Measurements from ENCODE around the gene MYO15B. TPM values are rescaled to one million over a fixed set of nuclear protein-coding genes. Genes with fewer than 3 reads are reported as not detected.
"Not testable (repeated sequence)": the region's sequence is repeated elsewhere in the genome, so short reads cannot be mapped to it uniquely, and the experiment has no call there.

The MYO15B gene
- total and polyA plus RNA-seq, 8 donors, result 67.7 to 515 (median 150) TPM

DNA sequence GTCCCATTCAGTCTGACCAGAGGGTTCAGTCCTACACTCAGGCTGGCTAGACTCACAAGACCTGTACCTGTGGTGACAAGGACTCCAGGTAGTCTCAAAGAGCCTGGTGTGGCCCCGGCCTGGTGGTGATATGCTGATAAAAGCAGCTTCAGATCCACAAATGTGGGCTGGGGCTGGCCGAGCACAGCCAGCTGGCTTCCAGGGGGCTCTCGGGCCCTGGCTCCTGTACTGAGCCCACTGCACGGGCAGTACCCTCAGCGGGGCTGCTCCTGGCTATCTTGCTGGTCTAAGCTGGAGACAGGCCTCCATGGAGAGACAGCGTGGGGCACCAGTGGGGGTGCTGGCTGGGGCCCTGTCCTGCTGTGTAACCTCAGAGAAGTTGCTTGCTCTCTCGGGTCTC lies 50.0 kb downstream of the MYO15B start:
- DNase-seq, result peak in 1 of 2 donors; percentile 38
- intact Hi-C loops (cut with DNase I; ENCODE audit: low total_unique reads), result no loop called here
- Histone ChIP-seq H3K4me1 (peaks cover 73 to 94% (median 89%) of the 10 kb centered on the region in 4 donors), H3K27me3 (no peaks in the 10 kb centered on the region), H3K27ac (peak overlapping the region; percentile 87 to 96 (median 89)), H3K9me3 (no peaks in the 10 kb centered on the region), H3K36me3 (peaks cover 0 to 29% (median 21%) of the 10 kb centered on the region in 4 donors), H3K4me3 (peak overlapping the region in 1 of 4 donors; percentile 22)
- TF ChIP-seq EP300 (IDR thresholded peaks at IDR 0.05) (no peak), POLR2A (IDR thresholded peaks at IDR 0.05) (no peak), POLR2AphosphoS5 (IDR thresholded peaks at IDR 0.05) (no peak)
- 52 to 75% (median 65%) methylated on average over 7 of the region's 7 CpGs; no CpG with 5 or more reads in 1 of the 5 donors for WGBS, 5 donors

DNA sequence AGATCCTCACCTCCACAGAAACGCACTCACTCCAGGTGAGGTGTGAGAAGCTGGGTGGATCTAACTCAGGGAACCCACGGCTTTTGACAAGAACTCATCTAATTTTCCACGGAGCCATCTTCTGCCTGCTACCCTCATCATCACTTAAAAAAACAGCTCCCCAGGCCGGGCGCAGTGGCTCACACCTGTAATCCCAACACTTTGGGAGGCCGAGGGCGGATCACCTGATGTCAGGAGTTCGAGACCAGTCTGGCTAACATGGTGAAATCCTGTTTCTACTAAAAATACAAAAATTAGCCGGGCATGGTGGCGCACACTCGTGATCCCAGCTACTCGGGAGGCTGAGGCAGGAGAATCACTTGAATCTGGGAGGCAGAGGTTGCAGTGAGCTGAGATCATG lies 50.4 kb downstream of the MYO15B start:
- DNase-seq; intact Hi-C loops (cut with DNase I; ENCODE audit: low total_unique reads); H3K27me3 ChIP-seq; H3K4me3 ChIP-seq; H3K9me3 ChIP-seq: not testable (repeated sequence)
- 91 to 95% (median 92%) methylated on average over 12 of the region's 12 CpGs for WGBS, 5 donors
- H3K36me3 ChIP-seq, result peaks cover 0 to 29% (median 21%) of the 10 kb centered on the region in 4 donors
- H3K4me1 ChIP-seq, result peaks cover 76 to 94% (median 89%) of the 10 kb centered on the region in 4 donors
- H3K27ac ChIP-seq, result peak overlapping the region; percentile 87 to 96 (median 89)

- 61 to 92% (median 81%) methylated on average over 12 to 13 of the region's 13 CpGs for WGBS, 5 donors
These were observed 51.3 kb downstream of the MYO15B start for GRCh38 chr17:75638893-75639292.

DNA sequence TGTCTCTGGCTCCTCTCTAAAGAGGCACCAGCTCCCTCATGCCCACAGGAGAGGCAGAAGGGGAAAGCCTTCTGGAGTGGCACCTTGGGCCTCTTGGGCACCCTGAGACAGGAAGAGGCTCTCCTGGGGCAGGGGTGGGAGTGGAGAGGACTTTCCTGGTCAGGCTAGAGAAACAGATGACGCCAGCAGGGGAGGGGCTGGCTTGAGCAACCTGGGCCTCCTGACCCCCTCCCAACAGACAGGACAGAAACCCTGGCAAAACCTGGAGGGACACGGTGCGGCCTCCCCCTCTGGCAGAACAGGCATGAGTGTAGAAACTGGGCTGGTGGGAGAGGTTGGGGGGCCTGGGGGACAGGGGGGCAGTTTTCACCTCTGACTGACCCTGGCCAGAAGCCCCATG lies 51.7 kb downstream of the MYO15B start:
- Histone ChIP-seq H3K27ac (peak overlapping the region; percentile 69 to 96 (median 91)), H3K4me3 (peak overlapping the region in 1 of 4 donors; percentile 1), H3K36me3 (peaks cover 0 to 35% (median 23%) of the 10 kb centered on the region in 4 donors), H3K27me3 (no peaks in the 10 kb centered on the region), H3K4me1 (peaks cover 71 to 94% (median 89%) of the 10 kb centered on the region in 4 donors), H3K9me3 (no peaks in the 10 kb centered on the region)
- intact Hi-C loops (cut with DNase I; ENCODE audit: low total_unique reads), result no loop called here
- peak in 1 of 2 donors; percentile 69 for DNase-seq
- WGBS, 5 donors, result 63 to 87% (median 77%) methylated on average over 3 of the region's 3 CpGs
- TF ChIP-seq POLR2A (IDR thresholded peaks at IDR 0.05), result no peak
- TF ChIP-seq EP300 (IDR thresholded peaks at IDR 0.05), result no peak
- no peak for TF ChIP-seq CTCF (IDR thresholded peaks at IDR 0.05)
- no peak for TF ChIP-seq POLR2AphosphoS5 (IDR thresholded peaks at IDR 0.05)

More at GRCh38 chr17:75638893-75639292, 51.3 kb downstream of the MYO15B start:
- Histone ChIP-seq H3K9me3 (no peaks in the 10 kb centered on the region), H3K36me3 (peaks cover 0 to 35% (median 23%) of the 10 kb centered on the region in 4 donors), H3K27me3 (no peaks in the 10 kb centered on the region), H3K4me1 (peaks cover 75 to 94% (median 89%) of the 10 kb centered on the region in 4 donors), H3K4me3 (peak overlapping the region in 1 of 4 donors; percentile 1), H3K27ac (peak overlapping the region; percentile 69 to 96 (median 91))
- no peak for DNase-seq
- no peak for TF ChIP-seq POLR2A (IDR thresholded peaks at IDR 0.05)
- no peak for TF ChIP-seq CTCF (IDR thresholded peaks at IDR 0.05)
- TF ChIP-seq EP300 (IDR thresholded peaks at IDR 0.05), result no peak
- TF ChIP-seq POLR2AphosphoS5 (IDR thresholded peaks at IDR 0.05), result no peak
- intact Hi-C loops (cut with DNase I; ENCODE audit: low total_unique reads), result no loop called here

DNA sequence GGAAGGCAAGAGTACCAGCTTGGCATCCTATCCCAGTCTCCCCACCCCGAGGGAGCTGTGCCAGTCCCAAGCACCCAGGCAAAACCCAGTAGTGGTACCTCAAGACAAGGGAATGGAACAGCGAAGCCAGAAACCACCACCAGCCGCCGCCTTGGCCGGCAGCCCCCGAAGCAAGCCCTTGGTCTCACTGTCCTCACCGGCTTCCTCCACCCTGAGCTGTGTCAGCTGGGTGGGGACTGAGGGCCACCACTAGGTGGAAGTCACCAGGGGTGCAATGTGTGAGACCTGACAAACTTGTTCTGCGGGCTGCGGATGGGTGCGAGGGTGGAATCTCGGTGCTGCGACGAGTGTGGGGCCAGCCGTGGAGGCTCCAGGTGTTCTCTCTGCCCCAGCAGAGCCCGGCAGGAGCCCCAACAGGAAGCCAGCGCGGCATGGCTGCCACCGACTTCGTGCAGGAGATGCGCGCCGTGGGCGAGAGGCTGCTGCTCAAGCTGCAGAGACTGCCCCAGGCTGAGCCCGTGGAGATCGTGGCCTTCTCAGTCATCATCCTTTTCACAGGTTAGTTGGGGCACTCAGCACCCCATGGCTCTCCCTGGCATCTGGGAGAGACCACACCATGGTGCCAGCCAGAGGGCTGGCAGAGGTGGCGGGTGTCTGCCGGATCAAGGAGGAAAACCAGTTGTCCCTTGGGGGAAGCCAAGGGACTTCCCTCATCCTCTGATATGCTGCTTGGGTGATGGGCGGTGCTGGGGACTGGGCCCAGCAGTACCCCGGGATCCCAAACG lies 52.4 kb downstream of the MYO15B start:
- intact Hi-C loops (cut with DNase I; ENCODE audit: low total_unique reads), result no loop called here
- H3K4me1 ChIP-seq, result peaks cover 67 to 93% (median 86%) of the 10 kb centered on the region in 4 donors
- peak; percentile 83 to 92 for DNase-seq

More for the DNA sequence above, 52.4 kb downstream of the MYO15B start:
- Histone ChIP-seq H3K4me3 (peak overlapping the region in 1 of 4 donors; percentile 8), H3K9me3 (no peaks in the 10 kb centered on the region), H3K36me3 (peaks cover 0 to 35% (median 23%) of the 10 kb centered on the region in 4 donors), H3K27me3 (no peaks in the 10 kb centered on the region), H3K27ac (peak overlapping the region; percentile 69 to 96 (median 91))
- TF ChIP-seq POLR2A (IDR thresholded peaks at IDR 0.05) (no peak), POLR2AphosphoS5 (IDR thresholded peaks at IDR 0.05) (peak in 2 of 3 donors; percentile 76 to 83), CTCF (IDR thresholded peaks at IDR 0.05) (peak in 4 of 7 experiments; percentile 23 to 52 (median 40)), EP300 (IDR thresholded peaks at IDR 0.05) (no peak)
- 39 to 75% (median 61%) methylated on average over 11 to 30 of the region's 30 CpGs for WGBS, 5 donors

Data from stomach (tissue), 9 donors.